ENCODE measurements around the gene RNASE11.
"Not testable (repeated sequence)": the region's sequence is repeated elsewhere in the genome, so short reads cannot be mapped to it uniquely, and the experiment has no call there.

Gene RNASE11

DNA sequence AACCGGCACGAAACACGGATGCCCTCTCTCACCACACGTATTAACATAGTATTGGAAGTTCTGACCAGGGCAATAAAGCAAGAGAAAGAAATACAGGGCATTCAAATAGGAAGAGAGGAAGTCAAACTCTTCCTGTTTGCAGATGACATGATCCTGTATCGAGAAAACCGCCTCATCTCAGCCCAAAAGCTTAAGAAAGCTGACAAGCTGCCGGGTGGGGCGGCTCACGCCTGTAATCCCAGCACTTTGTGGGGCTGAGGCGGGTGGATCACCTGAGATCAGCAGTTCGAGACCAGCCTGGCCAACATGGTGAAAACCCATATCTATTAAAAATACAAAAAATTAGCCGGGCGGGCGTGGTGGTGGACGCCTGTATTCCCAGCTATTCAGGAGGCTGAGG lies 36.0 kb upstream of the RNASE11 start:
- in situ Hi-C loops (cut with HindIII; ENCODE audit: low pct_ligation_motif_present, low sequenced_read_pairs): no loop called here
- Histone ChIP-seq H3K27me3 (replicated peaks) (no peaks in the 10 kb centered on the region), H3K4me3 (ENCODE audit: low read depth, low read length) (no peak overlapping the region), H3K36me3 (replicated peaks) (no peaks in the 10 kb centered on the region), H3K27ac (no peak overlapping the region)
- TF ChIP-seq, protein P1, sequence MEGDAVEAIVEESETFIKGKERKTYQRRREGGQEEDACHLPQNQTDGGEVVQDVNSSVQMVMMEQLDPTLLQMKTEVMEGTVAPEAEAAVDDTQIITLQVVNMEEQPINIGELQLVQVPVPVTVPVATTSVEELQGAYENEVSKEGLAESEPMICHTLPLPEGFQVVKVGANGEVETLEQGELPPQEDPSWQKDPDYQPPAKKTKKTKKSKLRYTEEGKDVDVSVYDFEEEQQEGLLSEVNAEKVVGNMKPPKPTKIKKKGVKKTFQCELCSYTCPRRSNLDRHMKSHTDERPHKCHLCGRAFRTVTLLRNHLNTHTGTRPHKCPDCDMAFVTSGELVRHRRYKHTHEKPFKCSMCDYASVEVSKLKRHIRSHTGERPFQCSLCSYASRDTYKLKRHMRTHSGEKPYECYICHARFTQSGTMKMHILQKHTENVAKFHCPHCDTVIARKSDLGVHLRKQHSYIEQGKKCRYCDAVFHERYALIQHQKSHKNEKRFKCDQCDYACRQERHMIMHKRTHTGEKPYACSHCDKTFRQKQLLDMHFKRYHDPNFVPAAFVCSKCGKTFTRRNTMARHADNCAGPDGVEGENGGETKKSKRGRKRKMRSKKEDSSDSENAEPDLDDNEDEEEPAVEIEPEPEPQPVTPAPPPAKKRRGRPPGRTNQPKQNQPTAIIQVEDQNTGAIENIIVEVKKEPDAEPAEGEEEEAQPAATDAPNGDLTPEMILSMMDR (IDR thresholded peaks at IDR 0.05; ENCODE audit: low read depth, low read length, missing control alignments): no peak
- no peak for DNase-seq

DNA sequence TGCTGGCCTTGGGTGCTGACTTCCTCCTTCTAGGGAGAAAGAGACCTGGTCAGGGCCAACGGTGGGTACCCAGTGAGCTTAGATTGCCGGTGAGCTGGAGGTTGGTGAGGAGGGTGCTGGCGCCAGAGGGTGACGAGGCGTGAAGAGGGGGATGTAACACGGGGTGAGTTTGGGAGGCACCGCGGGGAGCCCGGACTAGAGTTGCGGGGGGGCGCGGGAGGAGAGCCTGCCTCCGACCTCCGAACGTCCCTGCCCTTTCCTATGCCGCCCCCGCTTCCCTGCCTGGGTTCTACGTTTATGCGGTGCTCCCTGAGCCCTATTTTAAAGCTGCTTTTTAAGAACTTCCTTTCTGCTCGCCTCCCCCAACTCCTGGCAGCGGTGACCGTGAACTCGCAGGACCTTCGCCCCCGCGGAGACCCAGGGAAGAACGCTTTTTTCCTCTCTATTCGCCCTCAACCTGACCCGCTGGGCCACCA lies 35.1 kb upstream of the RNASE11 start:
- Histone ChIP-seq H3K4me3 (ENCODE audit: low read depth, low read length) (peak overlapping the region; percentile 27), H3K27ac (no peak overlapping the region), H3K36me3 (replicated peaks) (no peaks in the 10 kb centered on the region), H3K27me3 (replicated peaks) (no peaks in the 10 kb centered on the region)
- in situ Hi-C loops (cut with HindIII; ENCODE audit: low pct_ligation_motif_present, low sequenced_read_pairs): no loop called here
- TF ChIP-seq, protein P1 (IDR thresholded peaks at IDR 0.05; ENCODE audit: low read depth, low read length, missing control alignments): no peak
- DNase-seq: no peak

DNA sequence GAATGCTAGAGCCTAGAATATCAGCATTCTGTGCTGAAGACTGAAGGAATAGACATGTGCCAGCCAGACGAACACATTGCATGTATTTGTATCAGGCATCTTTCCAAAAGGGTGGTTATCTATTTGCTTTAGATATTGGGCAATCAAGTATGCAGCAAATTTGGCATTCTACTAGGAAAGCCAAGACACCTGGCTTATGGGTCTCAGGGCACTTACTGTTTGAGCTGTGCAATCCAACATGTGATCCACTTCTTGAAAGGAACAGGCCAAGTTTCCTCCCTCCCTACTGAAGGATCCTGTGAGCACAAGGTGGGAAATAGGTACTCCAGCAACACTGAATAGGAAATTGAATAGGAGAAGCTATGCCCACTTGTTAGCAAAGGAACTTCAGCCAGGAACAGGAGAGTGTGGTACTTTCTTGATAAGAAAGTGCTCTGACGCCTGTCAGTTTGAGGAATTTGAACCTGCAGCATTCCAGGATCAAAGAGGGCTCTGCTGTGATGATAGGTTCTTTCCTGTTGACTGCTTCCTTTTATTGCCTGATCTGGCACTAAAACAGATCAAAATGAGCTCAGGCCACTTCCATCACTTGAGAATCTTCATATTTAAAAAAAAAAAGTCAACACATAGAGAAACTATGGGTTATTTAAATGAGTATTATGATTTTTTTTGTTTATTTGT lies 33.1 kb upstream of the RNASE11 start:
- Histone ChIP-seq H3K36me3 (replicated peaks) (no peaks in the 10 kb centered on the region), H3K4me3 (ENCODE audit: low read depth, low read length) (no peak overlapping the region), H3K27me3 (replicated peaks) (no peaks in the 10 kb centered on the region), H3K27ac (no peak overlapping the region)
- in situ Hi-C loops (cut with HindIII; ENCODE audit: low pct_ligation_motif_present, low sequenced_read_pairs): no loop called here
- TF ChIP-seq, protein P1 (IDR thresholded peaks at IDR 0.05; ENCODE audit: low read depth, low read length, missing control alignments): no peak
- no peak for DNase-seq

DNA sequence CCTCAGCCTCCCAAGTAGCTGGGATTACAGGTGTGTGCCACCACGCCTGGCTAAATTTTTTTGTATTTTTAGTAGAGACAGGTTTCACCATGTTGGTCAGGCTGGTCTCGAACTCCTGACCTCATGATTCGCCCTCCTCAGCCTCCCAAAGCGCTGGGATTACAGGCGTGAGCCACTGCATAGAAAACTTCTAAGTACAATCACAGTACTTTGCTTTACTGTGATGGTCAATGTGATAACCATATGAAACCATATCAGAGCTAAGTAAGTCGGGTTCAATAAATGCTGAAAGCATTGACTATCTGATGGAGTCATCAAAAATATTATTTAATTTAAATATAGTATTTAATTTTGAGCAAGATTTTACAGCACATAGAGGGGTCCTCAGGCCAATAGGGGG lies 31.9 kb upstream of the RNASE11 start:
- H3K27me3 ChIP-seq (replicated peaks); H3K27ac ChIP-seq; in situ Hi-C loops (cut with HindIII; ENCODE audit: low pct_ligation_motif_present, low sequenced_read_pairs); DNase-seq; H3K36me3 ChIP-seq (replicated peaks); H3K4me3 ChIP-seq (ENCODE audit: low read depth, low read length): not testable (repeated sequence)

DNA sequence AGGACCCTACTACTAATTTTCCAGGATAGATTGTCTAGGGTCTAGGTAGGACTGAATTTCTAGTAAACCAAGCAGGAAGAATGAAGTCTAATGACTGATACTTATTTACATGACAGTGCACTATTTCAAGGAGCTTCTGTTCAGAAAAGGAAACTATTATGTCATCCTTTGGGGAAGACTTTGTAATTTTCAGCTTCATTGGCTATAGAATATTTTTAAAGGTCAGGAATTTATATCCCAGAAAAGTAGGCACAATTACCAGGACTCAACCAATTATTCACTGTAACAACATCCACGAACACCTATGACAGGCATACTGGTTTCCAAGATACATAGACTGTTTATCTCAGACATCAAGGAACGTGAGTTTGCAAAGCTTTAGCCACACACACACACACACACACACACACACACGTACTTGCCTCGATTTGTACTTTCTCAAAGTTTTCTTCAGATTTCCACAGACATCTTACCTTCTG lies 30.5 kb upstream of the RNASE11 start:
- no peak for DNase-seq
- TF ChIP-seq, protein P1 (IDR thresholded peaks at IDR 0.05; ENCODE audit: low read depth, low read length, missing control alignments): no peak
- H3K36me3 ChIP-seq (replicated peaks): no peaks in the 10 kb centered on the region
- H3K4me3 ChIP-seq (ENCODE audit: low read depth, low read length): no peak overlapping the region
- no peak overlapping the region for H3K27ac ChIP-seq
- in situ Hi-C loops (cut with HindIII; ENCODE audit: low pct_ligation_motif_present, low sequenced_read_pairs): no loop called here
- no peaks in the 10 kb centered on the region for H3K27me3 ChIP-seq (replicated peaks)

DNA sequence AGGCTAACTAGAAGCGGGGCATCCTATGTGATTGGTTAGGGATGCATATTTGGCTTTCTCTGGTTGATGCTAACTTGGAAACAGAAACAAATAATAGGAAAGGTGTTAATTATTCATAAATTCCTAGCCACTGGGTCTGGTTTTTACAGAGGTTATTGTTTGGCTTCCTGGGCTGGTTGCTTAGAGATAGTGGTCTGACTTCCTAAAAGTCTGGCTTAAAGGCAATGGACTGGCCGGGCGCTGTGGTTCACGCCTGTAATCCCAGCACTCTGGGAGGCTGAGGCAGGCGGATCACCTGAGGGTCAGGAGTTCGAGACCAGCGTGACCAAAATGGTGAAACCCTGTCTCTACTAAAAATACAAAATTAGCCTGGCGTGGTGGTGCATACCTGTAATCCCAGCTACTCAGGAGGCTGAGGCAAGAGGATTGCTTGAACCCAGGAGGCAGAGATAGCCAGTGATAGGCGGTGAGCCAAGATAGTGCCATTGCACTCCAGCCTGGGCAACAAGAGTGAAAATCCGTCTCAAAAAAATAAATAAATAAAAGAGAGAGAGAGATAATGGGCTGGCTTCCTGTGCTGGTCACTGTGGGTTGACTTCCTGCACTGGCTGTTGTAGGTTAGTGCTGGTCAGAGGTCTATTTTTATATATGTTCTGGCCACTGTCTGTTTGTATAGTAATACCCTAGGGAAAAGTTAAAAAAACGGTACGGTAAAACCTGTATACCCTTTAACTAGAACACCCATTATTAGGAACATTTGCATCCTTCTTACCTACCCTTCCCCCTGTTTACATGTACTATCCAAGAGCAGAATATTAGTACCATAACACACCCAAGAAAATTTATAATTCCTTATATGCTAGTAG lies 29.6 kb upstream of the RNASE11 start:
- in situ Hi-C loops (cut with HindIII; ENCODE audit: low pct_ligation_motif_present, low sequenced_read_pairs): no loop called here
- Histone ChIP-seq H3K27ac (no peak overlapping the region), H3K36me3 (replicated peaks) (no peaks in the 10 kb centered on the region), H3K4me3 (ENCODE audit: low read depth, low read length) (no peak overlapping the region), H3K27me3 (replicated peaks) (no peaks in the 10 kb centered on the region)
- TF ChIP-seq, protein P1 (IDR thresholded peaks at IDR 0.05; ENCODE audit: low read depth, low read length, missing control alignments): no peak
- no peak for DNase-seq

Data from brain microvascular endothelial cell (primary cell).